Astrocyte (in vitro differentiated cells and primary cell): Measurements from ENCODE around the gene AMIGO3. TPM values are rescaled to one million over a fixed set of nuclear protein-coding genes. Genes with fewer than 3 reads are reported as not detected.
A peak's percentile ranks its signal among the peaks of the same experiment; 100 is the strongest.

Experiments used
- DNase-seq: peaks from one replicate; pipeline ENCODE4 v3.0.0-alpha.2; 2010; ENCODE audit warnings: low read depth
- FAIRE-seq: peaks from 2 replicates; lab custom pipeline; 2011; peaks lifted over from hg19 to GRCh38; lab: Jason Lieb, UNC
- H2AFZ ChIP-seq: 2 replicates; pipeline ENCODE4 v1.6.0; 2012; ENCODE audit warnings: low read depth, low read length, inconsistent platforms
- H3K27ac ChIP-seq: 2 replicates; pipeline ENCODE4 v1.5.1; 2011; ENCODE audit warnings: low read depth, low read length, inconsistent platforms
- H3K27me3 ChIP-seq: 2 replicates; pipeline ENCODE4 v1.6.0; 2011; ENCODE audit warnings: low read length, inconsistent platforms; ENCODE audit not compliant: insufficient read depth
- H3K36me3 ChIP-seq: 2 replicates; pipeline ENCODE4 v1.5.1; 2011; ENCODE audit warnings: low read length, inconsistent platforms; ENCODE audit not compliant: insufficient read depth
- H3K4me1 ChIP-seq: 2 replicates; pipeline ENCODE4 v1.5.1; 2011; ENCODE audit warnings: low read length, inconsistent platforms; ENCODE audit not compliant: insufficient read depth
- H3K4me2 ChIP-seq: 2 replicates; pipeline ENCODE4 v1.6.0; 2012; ENCODE audit warnings: low read length, inconsistent platforms
- H3K4me3 ChIP-seq: 2 replicates; pipeline ENCODE4 v1.5.1; 2011; ENCODE audit warnings: low read depth, mild to moderate bottlenecking, low read length, inconsistent platforms; ENCODE audit not compliant: insufficient read depth
- H3K79me2 ChIP-seq: 2 replicates; pipeline ENCODE4 v1.6.0; 2012; ENCODE audit warnings: mild to moderate bottlenecking, low read length, inconsistent platforms; ENCODE audit not compliant: insufficient read depth
- H3K9ac ChIP-seq: 2 replicates; pipeline ENCODE4 v1.6.0; 2012; ENCODE audit warnings: mild to moderate bottlenecking, low read length, inconsistent platforms
- H3K9me3 ChIP-seq: 2 replicates; pipeline ENCODE4 v1.5.1; 2012; ENCODE audit warnings: low read depth, mild to moderate bottlenecking, low read length, inconsistent platforms; ENCODE audit not compliant: insufficient read depth
- H4K20me1 ChIP-seq: 2 replicates; pipeline ENCODE4 v1.6.0; 2012; ENCODE audit warnings: low read length, inconsistent platforms; ENCODE audit not compliant: insufficient read depth
- H3K27ac Mint-ChIP-seq: one replicate; pipeline ENCODE4 v1.8.0; 2021; ENCODE audit warnings: mild to moderate bottlenecking, mixed read lengths; ENCODE audit not compliant: unreplicated experiment
- H3K27me3 Mint-ChIP-seq: one replicate; pipeline ENCODE4 v1.8.0; 2021; ENCODE audit warnings: low read depth, mixed read lengths; ENCODE audit not compliant: unreplicated experiment
- H3K36me3 Mint-ChIP-seq: one replicate; pipeline ENCODE4 v1.8.0; 2021; ENCODE audit warnings: low read depth, mixed read lengths; ENCODE audit not compliant: unreplicated experiment
- H3K4me1 Mint-ChIP-seq: one replicate; pipeline ENCODE4 v1.8.0; 2021; ENCODE audit warnings: low read depth, mixed read lengths; ENCODE audit not compliant: unreplicated experiment
- H3K4me3 Mint-ChIP-seq: one replicate; pipeline ENCODE4 v1.8.0; 2021; ENCODE audit warnings: mild to moderate bottlenecking, moderate library complexity, mixed read lengths; ENCODE audit not compliant: unreplicated experiment
- H3K9me3 Mint-ChIP-seq: one replicate; pipeline ENCODE4 v1.8.0; 2021; ENCODE audit warnings: mild to moderate bottlenecking, mixed read lengths; ENCODE audit not compliant: unreplicated experiment
- CTCF ChIP-seq: IDR thresholded peaks from 2 replicates; pipeline ENCODE4 v1.5.1; 2011; ENCODE audit warnings: low read depth, mild to moderate bottlenecking, inconsistent platforms, low read length, moderate library complexity; ENCODE audit not compliant: insufficient read depth
- EZH2 ChIP-seq: IDR thresholded peaks from 2 replicates; pipeline ENCODE4 v1.6.1; 2012; ENCODE audit warnings: mild to moderate bottlenecking, low read length, inconsistent platforms; ENCODE audit not compliant: insufficient read depth
- total RNA-seq: library from RNA; stranded (reverse); gene quantifications from 2 replicates; pipeline ENCODE4 v1.2.1, GENCODE V29; 2021

Gene AMIGO3
- total RNA-seq, 1 donor from 2014 or later: 0.16 TPM

GRCh38 chr3:49727154-49727923 is 7.9 kb upstream of the AMIGO3 start:
- H3K27ac Mint-ChIP-seq: no peak overlapping the region
- Histone ChIP-seq H3K36me3 (peaks cover 19% of the 10 kb centered on the region), H3K27ac (no peak overlapping the region), H4K20me1 (peaks cover 7% of the 10 kb centered on the region), H3K4me3 (no peak overlapping the region), H3K9ac (no peak overlapping the region), H3K4me1 (peaks cover 14% of the 10 kb centered on the region), H3K4me2 (no peak overlapping the region), H3K27me3 (no peaks in the 10 kb centered on the region), H3K9me3 (no peaks in the 10 kb centered on the region), H2AFZ (no peak overlapping the region), H3K79me2 (peaks cover 19% of the 10 kb centered on the region)
- no peaks in the 10 kb centered on the region for H3K27me3 Mint-ChIP-seq
- H3K9me3 Mint-ChIP-seq: no peaks in the 10 kb centered on the region
- no peak for TF ChIP-seq CTCF
- TF ChIP-seq EZH2: no peak
- H3K4me1 Mint-ChIP-seq: peaks cover 5% of the 10 kb centered on the region
- FAIRE-seq (no peak), DNase-seq (no peak)
- H3K4me3 Mint-ChIP-seq: no peak overlapping the region
- H3K36me3 Mint-ChIP-seq: peaks cover 7% of the 10 kb centered on the region

- Mint-ChIP-seq H3K4me1 (peaks cover 7% of the 10 kb centered on the region), H3K4me3 (no peak overlapping the region), H3K9me3 (no peaks in the 10 kb centered on the region), H3K27me3 (no peaks in the 10 kb centered on the region), H3K27ac (peak overlapping the region; percentile 34), H3K36me3 (peaks cover 6% of the 10 kb centered on the region)
- Histone ChIP-seq H4K20me1 (peaks cover 17% of the 10 kb centered on the region), H3K27ac (no peak overlapping the region), H3K79me2 (peaks cover 30% of the 10 kb centered on the region), H2AFZ (no peak overlapping the region), H3K9me3 (no peaks in the 10 kb centered on the region), H3K4me1 (peaks cover 14% of the 10 kb centered on the region), H3K36me3 (peaks cover 13% of the 10 kb centered on the region), H3K27me3 (no peaks in the 10 kb centered on the region), H3K4me3 (no peak overlapping the region), H3K9ac (no peak overlapping the region), H3K4me2 (no peak overlapping the region)
- no peak for TF ChIP-seq EZH2
- no peak for TF ChIP-seq CTCF
- DNase-seq: no peak
- FAIRE-seq: no peak
These were observed 6.6 kb upstream of the AMIGO3 start for GRCh38 chr3:49725906-49726681.
